GDM1 (cell line): Measurements from ENCODE around the gene USP12.

Source experiments
- DNase-seq: peaks from one replicate; lab custom pipeline; 2025; lab: John Stamatoyannopoulos, UW

The USP12 gene

GRCh38 chr13:27183561-27184147 is 12.0 kb upstream of the USP12 start:
- no peak for DNase-seq

GRCh38 chr13:27182844-27183497 is 11.4 kb upstream of the USP12 start:
- DNase-seq = no peak

- no peak for DNase-seq
Measured at GRCh38 chr13:27182054-27182453, 10.4 kb upstream of the USP12 start.

GRCh38 chr13:27177852-27178251 is 6.2 kb upstream of the USP12 start:
- DNase-seq = no peak

GRCh38 chr13:27176470-27177410 is 5.1 kb upstream of the USP12 start:
- DNase-seq = no peak

GRCh38 chr13:27174766-27175455 is 3.3 kb upstream of the USP12 start:
- DNase-seq = no peak

GRCh38 chr13:27172495-27172842 is 858 bp upstream of the USP12 start:
- peak; percentile 46 for DNase-seq

GRCh38 chr13:27171827-27172494 is 350 bp upstream of the USP12 start:
- peak; percentile 98 for DNase-seq

- peak; percentile 58 for DNase-seq
Measured at GRCh38 chr13:27170516-27171243, 931 bp downstream of the USP12 start.

GRCh38 chr13:27170221-27170515 is 1.4 kb downstream of the USP12 start:
- no peak for DNase-seq

- DNase-seq = no peak
Measured at GRCh38 chr13:27168906-27169657, 2.5 kb downstream of the USP12 start.

GRCh38 chr13:27168086-27168485 is 3.5 kb downstream of the USP12 start:
- no peak for DNase-seq

GRCh38 chr13:27166313-27166712 is 5.3 kb downstream of the USP12 start:
- DNase-seq = no peak

GRCh38 chr13:27161980-27162379 is 9.6 kb downstream of the USP12 start:
- DNase-seq = no peak

GRCh38 chr13:27161423-27161822 is 10.2 kb downstream of the USP12 start:
- DNase-seq = no peak

GRCh38 chr13:27160657-27161295 is 10.8 kb downstream of the USP12 start:
- DNase-seq = no peak

GRCh38 chr13:27159806-27160563 is 11.6 kb downstream of the USP12 start:
- no peak for DNase-seq

GRCh38 chr13:27158335-27158734 is 13.3 kb downstream of the USP12 start:
- DNase-seq = no peak
